ENCODE measurements around the gene BICRA.

DNA sequence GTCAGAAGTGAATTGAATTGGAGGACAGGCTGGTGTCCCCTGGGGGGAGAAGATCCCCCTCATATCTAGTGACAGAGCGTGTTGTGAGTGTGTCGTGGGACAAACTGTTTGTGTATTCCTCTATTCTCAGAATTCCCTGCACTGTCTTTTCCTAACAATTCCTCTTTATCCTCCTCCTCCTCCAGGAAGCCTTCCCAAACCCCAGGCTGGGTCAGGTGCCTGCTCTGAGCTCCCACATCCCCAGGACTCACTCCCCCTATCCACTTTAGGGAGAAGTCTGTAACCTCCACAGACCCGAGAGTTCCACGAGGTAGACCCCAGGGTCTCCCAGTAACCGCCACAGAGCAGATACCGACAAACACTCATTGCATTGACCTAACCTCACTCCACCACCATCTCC, 15.1 kb upstream of the BICRA start:
- TF ChIP-seq RCOR1 (IDR thresholded peaks at IDR 0.05; ENCODE audit: insufficient replicate concordance, low read length) (no peak), POLR2A (IDR thresholded peaks at IDR 0.05; ENCODE audit: low read depth, low read length) (no peak), RFX5 (IDR thresholded peaks at IDR 0.05; ENCODE audit: low read depth, low read length) (no peak)
